T-helper 1 cell treated with Interleukin-12 subunit alpha and Interleukin-12 subunit beta and Interleukin-4 antibody, amounts not matched to agents 30 μg/mL and 1 μg/mL, for 36 hours (primary cell): ENCODE data around the gene TSKU.

Experiments
- H3K27ac Mint-ChIP-seq: one replicate; pipeline ENCODE4 v1.8.0; 2021; ENCODE audit warnings: mild to moderate bottlenecking, mixed read lengths
- H3K27me3 Mint-ChIP-seq: one replicate; pipeline ENCODE4 v1.8.0; 2021; ENCODE audit warnings: low read depth, mixed read lengths
- H3K36me3 Mint-ChIP-seq: one replicate; pipeline ENCODE4 v1.8.0; 2021; ENCODE audit warnings: low read depth, mixed read lengths
- H3K4me1 Mint-ChIP-seq: one replicate; pipeline ENCODE4 v1.8.0; 2021; ENCODE audit warnings: low read depth, mixed read lengths
- H3K4me3 Mint-ChIP-seq: one replicate; pipeline ENCODE4 v1.8.0; 2021; ENCODE audit warnings: mild to moderate bottlenecking, moderate library complexity, mixed read lengths
- H3K9me3 Mint-ChIP-seq: one replicate; pipeline ENCODE4 v1.8.0; 2021; ENCODE audit warnings: mixed read lengths

Gene TSKU

DNA sequence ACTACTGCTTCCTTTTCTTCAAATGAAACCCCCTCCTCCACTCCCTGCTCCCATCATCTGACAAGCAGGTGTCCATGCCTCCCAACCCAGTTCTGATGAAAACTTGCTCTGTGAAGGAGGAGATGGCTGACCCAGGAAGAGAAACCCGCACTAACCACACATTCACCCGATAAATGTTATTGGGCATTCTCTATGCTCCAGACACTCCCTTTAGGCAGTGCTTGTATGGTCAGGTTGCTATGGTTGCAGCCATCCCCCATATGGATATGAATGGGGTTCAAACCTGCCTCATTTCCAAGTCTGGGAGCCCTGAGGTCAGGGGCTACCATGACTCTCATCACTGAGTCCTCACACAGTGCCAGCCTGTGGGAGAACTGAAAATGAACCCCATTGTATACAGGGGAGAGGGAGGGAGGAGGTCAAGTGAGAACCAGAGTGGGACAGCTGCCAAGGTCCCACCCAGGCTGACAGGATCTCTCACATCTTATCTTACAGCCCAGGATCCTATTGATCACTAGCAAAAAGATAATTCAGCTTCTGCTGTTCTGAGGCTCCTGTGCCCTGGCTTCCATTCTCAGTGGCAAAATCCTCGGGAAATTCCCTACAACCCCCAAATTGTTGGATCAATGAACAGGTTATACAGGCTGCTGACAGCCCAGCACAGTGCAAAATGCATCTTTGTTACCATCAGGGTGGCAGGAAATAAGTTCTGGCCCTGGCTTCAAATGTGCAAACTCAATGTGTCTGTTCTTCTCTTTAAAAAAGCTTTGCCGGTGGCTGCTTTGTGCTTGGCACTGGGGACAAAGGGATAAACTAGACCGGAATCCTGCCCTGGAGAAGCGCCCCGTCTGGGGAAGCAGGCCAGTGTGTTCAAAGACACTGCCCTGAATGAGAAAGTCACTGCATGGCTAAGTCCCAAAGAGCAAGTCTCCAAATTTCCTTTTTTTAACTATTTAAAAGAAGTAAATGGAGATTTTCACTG, 54.8 kb downstream of the TSKU start:
- Mint-ChIP-seq H3K4me1 (no peaks in the 10 kb centered on the region), H3K36me3 (no peaks in the 10 kb centered on the region), H3K9me3 (no peaks in the 10 kb centered on the region), H3K27me3 (peaks cover 38% of the 10 kb centered on the region), H3K4me3 (no peak overlapping the region), H3K27ac (no peak overlapping the region)

- H3K4me3 Mint-ChIP-seq = no peak overlapping the region
- no peaks in the 10 kb centered on the region for H3K9me3 Mint-ChIP-seq
- H3K4me1 Mint-ChIP-seq = no peaks in the 10 kb centered on the region
- no peak overlapping the region for H3K27ac Mint-ChIP-seq
- H3K27me3 Mint-ChIP-seq = peaks cover 39% of the 10 kb centered on the region
- no peaks in the 10 kb centered on the region for H3K36me3 Mint-ChIP-seq
Measured at GRCh38 chr11:76838678-76839068, 55.5 kb downstream of the TSKU start.

- Mint-ChIP-seq H3K4me3 (no peak overlapping the region), H3K27ac (no peak overlapping the region), H3K4me1 (no peaks in the 10 kb centered on the region), H3K9me3 (no peaks in the 10 kb centered on the region), H3K27me3 (peaks cover 41% of the 10 kb centered on the region), H3K36me3 (no peaks in the 10 kb centered on the region)
Measured at GRCh38 chr11:76839311-76839710, 56.2 kb downstream of the TSKU start.

DNA sequence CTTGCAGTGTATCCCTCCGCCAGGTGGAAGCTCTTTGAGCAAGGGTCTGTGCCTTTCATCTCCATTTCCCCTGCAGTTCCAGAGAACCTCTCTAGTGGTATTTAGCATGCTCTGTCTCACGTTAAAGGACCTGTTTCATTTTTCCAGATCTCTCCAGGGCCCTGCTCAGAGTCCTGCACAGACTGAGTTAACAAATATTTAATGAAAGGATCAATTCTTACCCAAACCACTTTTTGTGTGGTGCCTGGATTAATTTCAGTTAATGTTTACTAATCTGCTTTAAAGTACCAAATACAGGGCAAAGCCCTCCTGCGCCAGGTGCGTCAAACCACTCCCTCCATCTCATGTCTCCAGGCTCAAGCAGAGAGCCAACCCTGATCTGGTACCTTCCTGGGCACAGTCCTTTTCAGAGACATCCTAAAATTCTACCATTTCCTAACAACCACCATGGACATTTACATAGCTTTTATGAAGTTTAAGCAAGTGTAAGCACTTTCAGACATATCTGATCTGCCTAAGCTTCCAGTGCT, 58.8 kb downstream of the TSKU start:
- Mint-ChIP-seq H3K27ac (no peak overlapping the region), H3K27me3 (peaks cover 45% of the 10 kb centered on the region), H3K4me1 (no peaks in the 10 kb centered on the region), H3K4me3 (no peak overlapping the region), H3K9me3 (no peaks in the 10 kb centered on the region), H3K36me3 (no peaks in the 10 kb centered on the region)

DNA sequence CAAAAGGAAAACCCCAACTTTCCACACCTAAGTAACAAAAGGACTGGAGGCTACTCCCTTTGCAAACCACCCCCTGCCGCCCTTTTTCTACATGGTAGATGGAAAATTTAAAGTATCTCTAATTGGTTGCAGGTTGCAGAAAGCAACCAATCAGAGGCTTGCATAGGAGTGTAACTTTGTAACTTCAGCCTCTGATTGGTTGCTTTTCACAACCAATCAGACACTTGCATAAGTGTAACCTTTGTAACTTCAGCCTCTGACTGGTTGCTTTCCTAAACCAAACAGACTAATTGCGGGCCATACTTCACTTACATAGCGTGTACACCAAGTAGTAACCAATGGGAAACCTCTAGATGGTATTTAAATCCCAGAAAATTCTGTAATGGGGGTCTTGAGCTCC, 60.8 kb downstream of the TSKU start:
- peaks cover 46% of the 10 kb centered on the region for H3K27me3 Mint-ChIP-seq
- H3K9me3 Mint-ChIP-seq = no peaks in the 10 kb centered on the region
- H3K4me1 Mint-ChIP-seq = no peaks in the 10 kb centered on the region
- H3K4me3 Mint-ChIP-seq = no peak overlapping the region
- no peak overlapping the region for H3K27ac Mint-ChIP-seq
- no peaks in the 10 kb centered on the region for H3K36me3 Mint-ChIP-seq

GRCh38 chr11:76844511-76844910, 61.4 kb downstream of the TSKU start:
- Mint-ChIP-seq H3K4me1 (no peaks in the 10 kb centered on the region), H3K27ac (no peak overlapping the region), H3K36me3 (no peaks in the 10 kb centered on the region), H3K27me3 (peaks cover 44% of the 10 kb centered on the region), H3K4me3 (no peak overlapping the region), H3K9me3 (no peaks in the 10 kb centered on the region)

DNA sequence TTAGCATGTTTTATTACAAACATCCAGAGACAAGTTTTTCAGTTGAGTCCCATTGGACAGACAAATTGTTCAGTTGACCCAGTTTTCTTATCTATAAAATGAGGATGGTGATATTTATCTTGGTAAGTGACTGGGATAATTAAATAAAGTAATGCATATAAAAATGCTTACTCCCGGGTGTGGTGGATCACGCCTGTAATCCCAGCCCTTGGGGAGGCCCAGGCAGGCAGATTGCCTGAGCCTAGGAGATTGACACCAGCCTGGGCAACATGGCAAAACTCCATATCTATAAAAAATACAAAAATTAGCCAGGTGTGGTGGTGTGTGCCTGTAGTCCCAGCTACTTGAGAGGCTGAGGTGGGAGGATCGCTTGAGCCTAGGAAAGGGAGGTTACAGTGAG, 61.9 kb downstream of the TSKU start:
- Mint-ChIP-seq H3K4me1 (no peaks in the 10 kb centered on the region), H3K27ac (no peak overlapping the region), H3K36me3 (no peaks in the 10 kb centered on the region), H3K27me3 (peaks cover 40% of the 10 kb centered on the region), H3K9me3 (no peaks in the 10 kb centered on the region), H3K4me3 (no peak overlapping the region)

- H3K9me3 Mint-ChIP-seq = no peaks in the 10 kb centered on the region
- no peaks in the 10 kb centered on the region for H3K4me1 Mint-ChIP-seq
- no peak overlapping the region for H3K27ac Mint-ChIP-seq
- no peaks in the 10 kb centered on the region for H3K36me3 Mint-ChIP-seq
- H3K4me3 Mint-ChIP-seq = no peak overlapping the region
- H3K27me3 Mint-ChIP-seq = peaks cover 29% of the 10 kb centered on the region
Measured at GRCh38 chr11:76846441-76846840, 63.3 kb downstream of the TSKU start.
